ENCODE data around the gene SH3D19.

The SH3D19 gene

DNA sequence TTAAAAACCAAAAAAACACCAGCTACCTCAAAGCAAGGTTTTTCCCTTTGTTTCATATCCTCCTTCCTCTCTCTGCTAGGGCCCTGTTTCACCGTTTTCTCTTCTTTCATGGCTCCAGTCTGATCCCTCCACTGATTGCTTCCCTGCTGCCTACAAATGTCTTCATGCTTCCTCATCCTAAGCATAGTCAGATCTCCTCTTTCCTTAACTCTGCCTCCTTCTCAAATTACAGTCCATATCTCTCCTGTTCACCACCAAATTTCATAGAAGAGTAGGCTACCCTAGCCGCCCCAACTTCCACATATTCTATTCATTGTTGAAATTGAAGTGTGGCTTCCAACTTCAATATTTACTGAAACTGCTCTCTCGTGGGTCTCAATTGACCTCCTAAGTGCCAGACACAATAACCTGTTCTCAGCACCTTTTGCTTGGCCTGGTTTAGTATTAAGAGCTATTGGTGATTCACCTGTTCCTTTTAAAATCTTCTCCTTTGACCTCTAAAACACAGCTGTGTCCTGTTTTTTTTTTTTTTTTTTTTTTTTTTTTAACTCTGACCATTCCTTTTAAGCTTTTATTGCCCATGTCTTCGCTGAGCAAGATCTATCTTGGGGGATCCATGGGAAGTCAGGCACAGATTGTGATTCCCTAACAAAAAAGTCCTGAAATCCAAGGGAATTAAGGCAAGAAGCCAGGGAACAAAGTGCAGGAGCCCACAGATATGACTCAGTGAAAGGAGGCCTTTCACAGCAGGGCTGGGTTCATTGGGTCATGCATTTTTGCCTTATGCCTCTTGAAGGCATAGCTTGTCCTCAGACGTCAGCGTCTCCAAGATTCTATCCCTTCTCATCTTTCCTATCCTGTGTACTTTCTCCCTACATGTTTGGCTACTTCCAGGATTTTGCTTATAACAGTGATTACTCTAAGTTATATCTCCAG lies 140.6 kb downstream of the SH3D19 start:
- Histone ChIP-seq H3K79me2 (ENCODE audit: insufficient read depth, low read length) (no peaks in the 10 kb centered on the region), H3K9me3 (ENCODE audit: insufficient read depth, low read length) (no peaks in the 10 kb centered on the region), H3K36me3 (ENCODE audit: low read length) (no peaks in the 10 kb centered on the region), H3K9ac (ENCODE audit: low read length) (no peak overlapping the region), H3K4me2 (ENCODE audit: low read depth, low read length, poor library complexity, severe bottlenecking) (no peak overlapping the region), H3K9me2 (replicated peaks; ENCODE audit: insufficient read depth, low read length) (no peaks in the 10 kb centered on the region), H2AFZ (ENCODE audit: low read depth, low read length, severe bottlenecking) (no peak overlapping the region), H3K27me3 (ENCODE audit: low read length) (no peaks in the 10 kb centered on the region), H3K4me3 (ENCODE audit: insufficient read depth, low read length, poor library complexity, severe bottlenecking) (no peak overlapping the region), H3F3A (ENCODE audit: insufficient read depth) (no peaks in the 10 kb centered on the region), H4K20me1 (ENCODE audit: low read depth, low read length) (no peaks in the 10 kb centered on the region), H3K27ac (ENCODE audit: low read depth, low read length) (no peak overlapping the region)
- TF ChIP-seq EZH2phosphoT487 (conservative IDR thresholded peaks at IDR 0.05; ENCODE audit: low read length), result no peak

DNA sequence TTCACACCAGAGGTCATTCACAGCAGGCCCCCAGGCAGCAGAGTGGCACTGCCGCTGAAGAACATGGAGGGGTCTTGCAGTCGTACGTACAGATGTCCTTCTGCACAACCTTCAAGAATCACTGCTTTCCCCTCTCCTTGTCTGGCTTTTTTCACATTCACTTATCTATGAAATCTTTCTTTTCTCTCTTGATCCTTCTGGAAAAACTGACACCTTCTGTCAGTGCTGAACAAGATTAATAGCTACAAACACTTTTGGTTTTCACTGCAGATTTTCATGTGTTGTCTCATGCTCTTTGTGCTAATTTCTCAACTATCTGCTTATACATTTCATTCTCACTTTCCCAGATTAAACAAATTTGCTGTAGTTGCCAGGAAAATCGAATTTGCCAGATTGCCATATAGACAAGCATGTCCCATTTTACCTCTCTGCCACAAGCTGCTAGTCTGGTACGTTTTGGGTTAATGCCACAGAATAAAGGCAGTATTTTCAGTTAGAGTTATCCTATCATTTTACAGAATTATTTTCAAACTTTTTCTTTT lies 142.9 kb downstream of the SH3D19 start:
- Histone ChIP-seq H3K27me3 (ENCODE audit: low read length) (no peaks in the 10 kb centered on the region), H3K27ac (ENCODE audit: low read depth, low read length) (no peak overlapping the region)

GRCh38 chr4:151176685-151177084 lies 148.7 kb downstream of the SH3D19 start:
- H4K20me1 ChIP-seq (ENCODE audit: low read depth, low read length), result no peaks in the 10 kb centered on the region
- no peaks in the 10 kb centered on the region for H3K79me2 ChIP-seq (ENCODE audit: insufficient read depth, low read length)
- no peak overlapping the region for H3K27ac ChIP-seq (ENCODE audit: low read depth, low read length)
- H3K4me2 ChIP-seq (ENCODE audit: low read depth, low read length, poor library complexity, severe bottlenecking), result no peak overlapping the region
- H3K9ac ChIP-seq (ENCODE audit: low read length), result no peak overlapping the region
- no peak overlapping the region for H2AFZ ChIP-seq (ENCODE audit: low read depth, low read length, severe bottlenecking)
- H3K36me3 ChIP-seq (ENCODE audit: low read length), result no peaks in the 10 kb centered on the region
- no peaks in the 10 kb centered on the region for H3K9me3 ChIP-seq (ENCODE audit: insufficient read depth, low read length)
- no peaks in the 10 kb centered on the region for H3F3A ChIP-seq (ENCODE audit: insufficient read depth)
- no peaks in the 10 kb centered on the region for H3K27me3 ChIP-seq (ENCODE audit: low read length)
- no peak for TF ChIP-seq CTCF (IDR thresholded peaks at IDR 0.05; ENCODE audit: insufficient read depth, low read length, poor library complexity, severe bottlenecking)
- no peaks in the 10 kb centered on the region for H3K9me2 ChIP-seq (replicated peaks; ENCODE audit: insufficient read depth, low read length)
- no peak overlapping the region for H3K4me3 ChIP-seq (ENCODE audit: insufficient read depth, low read length, poor library complexity, severe bottlenecking)

More for the DNA sequence above, 142.9 kb downstream of the SH3D19 start:
- H3K9me2 ChIP-seq (replicated peaks; ENCODE audit: insufficient read depth, low read length), result no peaks in the 10 kb centered on the region
- no peak overlapping the region for H3K4me2 ChIP-seq (ENCODE audit: low read depth, low read length, poor library complexity, severe bottlenecking)
- H3K9ac ChIP-seq (ENCODE audit: low read length), result no peak overlapping the region
- H3K9me3 ChIP-seq (ENCODE audit: insufficient read depth, low read length), result no peaks in the 10 kb centered on the region
- no peak overlapping the region for H3K4me3 ChIP-seq (ENCODE audit: insufficient read depth, low read length, poor library complexity, severe bottlenecking)
- H4K20me1 ChIP-seq (ENCODE audit: low read depth, low read length), result no peaks in the 10 kb centered on the region
- no peaks in the 10 kb centered on the region for H3K36me3 ChIP-seq (ENCODE audit: low read length)
- H2AFZ ChIP-seq (ENCODE audit: low read depth, low read length, severe bottlenecking), result no peak overlapping the region
- no peak for TF ChIP-seq CTCF (IDR thresholded peaks at IDR 0.05; ENCODE audit: insufficient read depth, low read length, poor library complexity, severe bottlenecking)
- TF ChIP-seq EZH2phosphoT487 (conservative IDR thresholded peaks at IDR 0.05; ENCODE audit: low read length), result no peak
- no peaks in the 10 kb centered on the region for H3K79me2 ChIP-seq (ENCODE audit: insufficient read depth, low read length)
- no peaks in the 10 kb centered on the region for H3F3A ChIP-seq (ENCODE audit: insufficient read depth)
